GM21737 (cell line): Measurements from ENCODE around the gene AFF3.
"Not testable (repeated sequence)": the region's sequence is repeated elsewhere in the genome, so short reads cannot be mapped to it uniquely, and the experiment has no call there.

Source experiments
- ATAC-seq: cut with Tn5 transposase; IDR thresholded peaks from one replicate; pipeline ENCODE4 v1.9.1; 2021; ENCODE audit warnings: mild to moderate bottlenecking, moderate library complexity; ENCODE audit not compliant: unreplicated experiment

Gene AFF3

DNA sequence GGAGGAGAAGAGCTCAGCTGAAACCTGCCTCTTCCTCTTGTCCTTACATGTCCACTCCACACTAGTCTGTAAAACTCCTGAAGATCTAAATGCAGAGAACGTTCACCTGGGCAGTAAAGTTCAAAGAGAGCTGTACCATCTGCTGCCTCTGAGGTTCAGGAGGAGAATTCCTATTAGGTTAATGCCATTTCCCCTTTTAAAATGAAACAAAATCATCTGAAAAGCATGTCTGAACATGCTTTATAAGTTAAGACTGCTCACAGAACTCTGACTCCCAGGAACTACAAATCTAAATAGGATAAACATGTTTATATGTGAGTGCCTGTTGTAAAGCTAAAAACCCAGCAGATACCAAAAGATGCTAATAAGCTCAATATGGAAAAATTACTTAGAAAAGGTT, 164.4 kb downstream of the AFF3 start:
- no peak for ATAC-seq

DNA sequence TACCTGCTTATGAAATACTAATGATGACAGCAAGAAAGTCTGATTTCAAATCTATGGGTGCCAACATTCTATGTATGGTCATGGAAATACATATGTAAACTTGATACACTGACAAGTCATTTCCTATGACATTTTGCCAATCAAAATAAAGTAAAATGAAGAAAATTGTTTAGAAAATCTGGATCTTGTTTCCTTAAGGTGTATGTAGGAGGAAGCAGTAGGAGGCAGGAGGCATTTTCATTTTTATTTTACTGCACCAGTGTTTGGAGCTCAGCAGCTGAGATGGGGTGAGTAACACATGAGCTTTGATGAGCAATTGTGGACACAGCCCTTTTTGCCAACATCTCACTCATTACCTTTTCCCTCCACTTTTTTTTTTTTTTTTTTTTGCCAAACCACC, 167.0 kb downstream of the AFF3 start:
- ATAC-seq: no peak

DNA sequence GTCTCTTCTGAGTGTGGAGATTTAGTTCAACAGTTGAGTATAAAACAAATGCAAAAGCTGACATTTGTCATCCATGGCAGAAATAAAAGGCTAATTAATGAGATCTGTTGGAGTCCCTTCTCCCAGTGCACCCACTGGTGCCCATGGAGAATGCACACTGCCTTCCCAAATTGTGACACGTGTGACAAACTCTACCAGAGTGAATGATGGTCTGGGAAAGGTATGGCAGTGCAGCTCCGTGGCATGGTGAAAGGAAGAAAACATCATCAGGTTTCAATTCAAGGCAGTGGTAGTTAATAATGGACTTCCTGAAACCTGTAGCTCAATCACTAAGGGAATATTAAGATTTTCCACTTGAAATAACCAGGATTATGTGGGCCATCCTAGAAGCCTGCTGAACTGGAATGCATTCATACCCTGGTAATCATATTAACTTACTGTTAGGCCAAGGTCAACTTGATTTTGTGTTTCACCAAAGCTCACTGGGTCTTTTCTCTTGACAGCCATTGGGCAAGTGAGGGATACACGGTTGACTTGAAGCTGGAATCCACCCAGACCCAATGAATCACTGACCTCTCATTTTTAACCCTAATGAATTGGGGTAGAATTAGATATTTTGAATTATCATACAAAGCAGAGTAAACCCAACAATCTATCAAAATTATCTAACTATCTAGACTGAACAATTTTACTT, 167.6 kb downstream of the AFF3 start:
- no peak for ATAC-seq

DNA sequence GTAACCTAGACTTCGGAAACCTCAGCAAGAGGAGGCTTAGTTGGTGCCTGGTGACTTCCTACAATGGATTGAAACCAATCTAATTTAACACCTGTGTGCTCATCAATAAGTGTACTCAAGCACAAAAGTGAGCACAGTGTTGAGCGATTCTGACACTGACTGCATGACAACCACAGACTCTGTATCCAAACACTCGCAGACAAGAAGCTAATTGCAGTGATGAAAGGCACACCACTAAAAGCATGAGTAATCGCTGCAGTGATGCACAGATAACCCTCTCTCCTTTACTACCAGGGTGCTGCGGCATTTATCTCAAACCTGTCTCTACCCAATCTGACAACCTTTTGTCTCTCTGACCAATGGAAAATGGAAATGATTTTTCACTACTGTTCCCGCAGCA, 168.1 kb downstream of the AFF3 start:
- ATAC-seq: no peak

GRCh38 chr2:99971326-99971900, 171.0 kb downstream of the AFF3 start:
- no peak for ATAC-seq

DNA sequence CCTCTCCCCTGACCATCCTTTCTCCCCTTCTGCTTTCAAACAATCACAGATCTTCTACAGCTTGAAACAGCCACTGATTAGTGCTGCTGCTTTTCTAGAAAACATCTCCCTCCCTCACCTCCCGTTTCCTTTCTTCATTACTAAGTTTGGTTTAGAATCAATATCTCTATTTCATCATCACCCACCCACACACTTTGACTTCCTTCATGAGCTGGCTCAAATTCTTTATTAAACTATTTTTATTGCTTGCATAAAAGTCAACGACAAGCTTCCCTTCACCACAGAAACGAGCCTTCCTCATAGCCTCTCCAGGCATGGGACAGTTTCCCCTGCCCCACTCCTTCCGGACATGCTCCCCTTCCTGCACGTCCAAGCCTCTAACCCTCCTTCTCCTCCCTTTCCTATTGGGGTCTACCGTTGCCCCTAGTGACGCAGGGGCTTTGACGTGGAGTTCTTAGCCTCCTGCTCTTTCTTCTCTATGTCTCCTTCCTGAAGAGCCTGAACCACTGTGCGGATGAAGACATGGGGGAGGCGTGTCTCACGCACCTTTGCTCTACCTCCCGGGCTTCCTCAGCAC, 172.0 kb downstream of the AFF3 start:
- no peak for ATAC-seq

- no peak for ATAC-seq
Observed at GRCh38 chr2:99961196-99961913, 181.0 kb downstream of the AFF3 start.

DNA sequence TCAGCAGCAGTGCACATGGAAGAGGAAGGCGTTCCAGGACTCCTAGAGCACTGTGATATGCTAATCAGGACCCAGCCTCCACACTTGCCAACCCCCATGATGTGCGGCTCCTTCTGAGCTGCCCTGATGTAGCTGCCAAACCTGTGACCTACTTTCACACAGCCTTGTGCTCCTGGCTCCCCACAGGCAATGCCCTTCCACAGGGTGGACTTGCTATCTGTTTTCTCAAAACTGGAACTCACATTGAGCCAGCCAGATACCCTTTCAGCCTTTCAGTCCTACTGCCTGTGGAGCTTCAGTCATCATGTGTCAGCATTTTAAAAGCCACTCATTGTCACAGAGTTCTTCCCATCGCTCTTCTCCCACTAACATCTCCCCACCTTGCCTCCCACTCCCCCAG, 181.6 kb downstream of the AFF3 start:
- no peak for ATAC-seq

GRCh38 chr2:99960291-99960690, 182.1 kb downstream of the AFF3 start:
- ATAC-seq: no peak

- ATAC-seq: no peak
Observed at GRCh38 chr2:99959261-99960014, 183.0 kb downstream of the AFF3 start.

DNA sequence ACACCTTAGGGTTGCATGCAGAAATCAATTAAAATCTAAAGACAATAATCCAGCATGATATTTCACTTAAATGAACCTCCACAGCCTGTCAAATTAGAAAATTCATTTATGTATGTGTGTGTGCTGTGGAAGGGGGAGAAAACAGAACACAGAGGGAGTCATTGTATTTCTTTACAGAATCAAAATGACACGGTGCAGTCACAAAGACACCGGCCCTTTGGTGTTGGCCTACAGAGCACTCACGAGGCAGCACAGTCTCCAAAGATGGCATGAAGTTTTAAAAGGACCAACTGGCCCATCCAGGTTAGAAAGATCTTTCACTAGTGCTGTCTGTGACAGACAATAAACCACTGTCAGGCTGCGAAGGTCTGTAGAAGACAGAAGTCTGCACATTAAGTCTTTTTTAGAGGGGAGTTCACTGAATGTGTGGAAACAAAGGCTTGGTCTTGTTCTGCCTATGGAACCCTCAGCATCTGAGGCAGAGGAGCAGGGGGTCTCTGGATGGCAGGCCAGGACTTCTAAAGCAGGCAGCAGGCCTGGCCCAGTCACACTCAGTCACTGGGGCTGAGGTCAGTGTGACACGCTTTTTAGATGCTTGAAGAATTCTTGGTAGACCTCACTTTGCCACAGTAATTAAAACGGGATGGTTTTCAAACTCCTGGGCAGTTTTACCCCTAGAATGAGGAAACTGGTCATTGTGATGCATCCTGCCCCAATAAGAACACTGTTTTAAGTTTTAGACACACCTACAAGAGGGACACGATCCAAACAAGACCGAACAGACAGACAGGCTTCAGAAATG, 184.9 kb downstream of the AFF3 start:
- no peak for ATAC-seq

- ATAC-seq: no peak
Observed at GRCh38 chr2:99956232-99957030, 186.0 kb downstream of the AFF3 start.

DNA sequence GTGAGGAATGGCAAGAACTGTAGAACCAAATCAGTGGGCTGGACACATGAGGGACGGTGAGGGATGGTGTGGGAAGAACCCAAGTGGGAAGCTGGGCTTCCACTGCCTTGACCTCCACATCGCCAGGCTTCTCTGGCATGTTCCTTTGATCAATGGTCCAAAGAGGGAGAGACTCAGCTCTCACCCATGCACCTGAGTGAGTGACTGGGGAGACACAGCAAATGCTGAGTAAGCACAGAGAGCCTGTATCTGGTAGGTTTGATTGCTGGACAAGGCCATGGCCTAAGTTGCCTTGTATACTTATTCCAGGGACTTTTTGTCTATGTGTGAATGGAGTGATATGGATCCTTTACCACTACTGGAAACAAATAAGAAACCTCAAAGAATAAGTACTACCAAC, 188.6 kb downstream of the AFF3 start:
- ATAC-seq: no peak

- ATAC-seq: no peak
Observed at GRCh38 chr2:99949963-99950362, 192.4 kb downstream of the AFF3 start.

DNA sequence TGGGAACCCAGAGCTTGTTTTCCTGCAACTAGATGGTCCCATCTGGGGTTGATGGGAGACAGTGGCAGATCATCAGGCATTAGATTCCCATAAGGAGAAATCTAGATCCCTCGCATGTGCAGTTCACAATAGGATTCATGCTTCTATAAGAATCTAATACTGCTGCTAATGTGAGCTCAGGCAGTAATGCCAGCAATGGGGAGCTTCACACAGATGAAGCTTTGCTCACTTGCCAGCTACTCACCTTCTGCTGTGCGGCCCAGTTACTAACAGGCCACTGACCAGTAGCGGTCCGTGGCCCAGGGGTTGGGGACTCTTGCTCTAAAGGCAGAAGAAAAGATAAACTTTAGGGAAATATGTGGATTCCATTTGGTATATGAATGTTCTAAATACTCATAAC, 192.9 kb downstream of the AFF3 start:
- no peak for ATAC-seq

- ATAC-seq: no peak
Observed at GRCh38 chr2:99948010-99948409, 194.4 kb downstream of the AFF3 start.

GRCh38 chr2:99947366-99947765, 195.0 kb downstream of the AFF3 start:
- ATAC-seq: not testable (repeated sequence)

GRCh38 chr2:99944019-99944418, 198.4 kb downstream of the AFF3 start:
- no peak for ATAC-seq

GRCh38 chr2:99942561-99943347, 199.6 kb downstream of the AFF3 start:
- ATAC-seq: no peak
